Smooth muscle cell (in vitro differentiated cells): Measurements from ENCODE around the gene ODAD3. TPM values are rescaled to one million over a fixed set of nuclear protein-coding genes. Genes with fewer than 3 reads are reported as not detected.

ENCODE experiments used
- DNase-seq: peaks from one replicate; lab custom pipeline; 2025; ENCODE audit not compliant: unreplicated experiment; lab: John Stamatoyannopoulos, UW
- H2AFZ ChIP-seq: fragments of 200-600 bp; sonication (generic); 2 replicates; pipeline ENCODE4 v1.6.0; 2016; ENCODE audit warnings: antibody characterized with exemption, low read depth, mild to moderate bottlenecking
- H3F3A ChIP-seq: fragments of 200-600 bp; sonication (generic); 2 replicates; pipeline ENCODE4 v1.6.0; 2017; ENCODE audit warnings: antibody characterized with exemption, low read depth
- H3K27ac ChIP-seq: fragments of 200-600 bp; sonication (generic); 2 replicates; pipeline ENCODE4 v1.5.1; 2016; ENCODE audit warnings: low read depth, mild to moderate bottlenecking
- H3K27me3 ChIP-seq: fragments of 200-600 bp; sonication (generic); 2 replicates; pipeline ENCODE4 v1.6.1; 2016; ENCODE audit warnings: low read depth, mild to moderate bottlenecking
- H3K36me3 ChIP-seq: fragments of 200-600 bp; sonication (generic); 2 replicates; pipeline ENCODE4 v1.5.1; 2016; ENCODE audit warnings: low read depth
- H3K4me1 ChIP-seq: fragments of 200-600 bp; sonication (generic); 2 replicates; pipeline ENCODE4 v1.5.1; 2016; ENCODE audit warnings: low read depth
- H3K4me2 ChIP-seq: fragments of 200-600 bp; sonication (generic); 2 replicates; pipeline ENCODE4 v1.6.0; 2016; ENCODE audit warnings: mild to moderate bottlenecking
- H3K4me3 ChIP-seq: fragments of 200-600 bp; sonication (generic); 2 replicates; pipeline ENCODE4 v1.5.1; 2016; ENCODE audit warnings: mild to moderate bottlenecking
- H3K79me2 ChIP-seq: fragments of 200-600 bp; sonication (generic); 2 replicates; pipeline ENCODE4 v1.6.0; 2016; ENCODE audit warnings: low read depth, mild to moderate bottlenecking
- H3K9ac ChIP-seq: fragments of 200-600 bp; sonication (generic); 2 replicates; pipeline ENCODE4 v1.6.0; 2016; ENCODE audit warnings: low read depth
- H3K9me3 ChIP-seq: fragments of 200-600 bp; sonication (generic); replicated peaks from 2 replicates; pipeline ENCODE4 v1.5.1; 2016; ENCODE audit warnings: low read depth
- H4K20me1 ChIP-seq: fragments of 200-600 bp; sonication (generic); 2 replicates; pipeline ENCODE4 v1.6.0; 2016; ENCODE audit warnings: low read depth
- WGBS: methylation state at CpG from one replicate; pipeline ENCODE4 v1.1.7; 2016; ENCODE audit warnings: low lambda C conversion rate; 5-methylcytosine and 5-hydroxymethylcytosine counted together
- polyA plus RNA-seq: library from polyadenylated mRNA; unstranded; fragments of >200 nt; fragmentation: Nextera tagmentation; extraction: Ambion mirVana; gene quantifications from 2 replicates; pipeline ENCODE4 v1.2.1, GENCODE V29; 2016
- total RNA-seq: library from RNA; depleted of rRNA; stranded (reverse); fragments of >200 nt; gene quantifications from 2 replicates; pipeline ENCODE4 v1.2.3, GENCODE V29; 2014
- TF ChIP-seq, protein P1 (sequence below): fragments of 200-600 bp; sonication (generic); IDR thresholded peaks from 2 replicates; pipeline ENCODE4 v1.5.1; 2017; ENCODE audit warnings: borderline replicate concordance, mild to moderate bottlenecking, antibody characterized with exemption; ENCODE audit not compliant: insufficient read depth, poor library complexity, severe bottlenecking

ODAD3 gene
- total and polyA plus RNA-seq, 2 experiments from 2014 or later: 5.1 TPM; not detected in 1

DNA sequence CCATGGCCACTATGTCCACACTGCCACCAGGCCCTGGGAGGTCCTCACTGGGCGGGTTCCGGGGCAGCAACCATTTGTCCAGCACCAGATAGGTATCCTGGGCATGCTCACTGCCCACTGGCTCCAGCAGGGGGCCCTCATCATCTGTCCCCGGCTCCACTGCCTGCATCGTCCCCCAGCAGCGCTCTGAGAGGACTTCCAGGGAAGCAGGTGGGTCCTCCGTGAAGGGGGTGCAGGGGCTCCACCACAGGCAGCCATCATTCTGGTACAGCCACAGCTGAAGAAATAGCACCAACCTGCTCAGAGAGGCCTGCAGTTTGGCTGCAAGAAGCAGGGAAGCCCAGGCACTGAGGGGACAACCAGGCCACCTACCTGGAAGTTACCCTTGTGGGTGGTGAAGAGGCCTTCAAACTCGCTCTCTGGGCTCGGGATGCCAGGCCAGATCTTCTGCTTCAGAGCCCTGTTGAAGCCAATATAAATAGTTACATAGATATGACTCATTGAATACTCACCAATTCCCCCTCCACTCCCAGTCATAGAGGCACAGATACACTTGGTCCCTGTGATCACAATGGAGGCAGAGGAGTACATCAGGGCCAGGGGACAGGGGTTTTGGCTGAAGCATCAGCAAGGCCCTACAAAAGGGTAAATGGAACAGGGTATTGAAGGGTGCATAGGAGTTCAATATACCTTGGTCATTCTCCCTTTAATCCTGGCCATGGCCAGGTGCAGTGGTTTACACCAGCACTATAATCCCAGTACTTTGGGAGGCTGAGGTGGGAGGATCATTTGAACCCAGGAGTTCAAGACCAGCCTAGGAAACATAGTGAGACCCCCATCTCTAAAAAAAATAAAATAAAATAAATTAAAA lies 56.4 kb downstream of the ODAD3 start:
- Histone ChIP-seq H3K4me3 (no peak overlapping the region), H4K20me1 (peaks cover 3% of the 10 kb centered on the region), H3K79me2 (no peaks in the 10 kb centered on the region), H2AFZ (no peak overlapping the region), H3K4me2 (peak overlapping the region; percentile 35), H3K27me3 (no peaks in the 10 kb centered on the region), H3K4me1 (peaks cover 12% of the 10 kb centered on the region), H3K9ac (no peak overlapping the region), H3K9me3 (no peaks in the 10 kb centered on the region), H3K27ac (peak overlapping the region; percentile 53), H3F3A (peaks cover 11% of the 10 kb centered on the region), H3K36me3 (no peaks in the 10 kb centered on the region)
- DNase-seq: no peak
- TF ChIP-seq, protein P1, sequence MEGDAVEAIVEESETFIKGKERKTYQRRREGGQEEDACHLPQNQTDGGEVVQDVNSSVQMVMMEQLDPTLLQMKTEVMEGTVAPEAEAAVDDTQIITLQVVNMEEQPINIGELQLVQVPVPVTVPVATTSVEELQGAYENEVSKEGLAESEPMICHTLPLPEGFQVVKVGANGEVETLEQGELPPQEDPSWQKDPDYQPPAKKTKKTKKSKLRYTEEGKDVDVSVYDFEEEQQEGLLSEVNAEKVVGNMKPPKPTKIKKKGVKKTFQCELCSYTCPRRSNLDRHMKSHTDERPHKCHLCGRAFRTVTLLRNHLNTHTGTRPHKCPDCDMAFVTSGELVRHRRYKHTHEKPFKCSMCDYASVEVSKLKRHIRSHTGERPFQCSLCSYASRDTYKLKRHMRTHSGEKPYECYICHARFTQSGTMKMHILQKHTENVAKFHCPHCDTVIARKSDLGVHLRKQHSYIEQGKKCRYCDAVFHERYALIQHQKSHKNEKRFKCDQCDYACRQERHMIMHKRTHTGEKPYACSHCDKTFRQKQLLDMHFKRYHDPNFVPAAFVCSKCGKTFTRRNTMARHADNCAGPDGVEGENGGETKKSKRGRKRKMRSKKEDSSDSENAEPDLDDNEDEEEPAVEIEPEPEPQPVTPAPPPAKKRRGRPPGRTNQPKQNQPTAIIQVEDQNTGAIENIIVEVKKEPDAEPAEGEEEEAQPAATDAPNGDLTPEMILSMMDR: peak; percentile 43
- WGBS: 56% methylated on average over 8 of the region's 8 CpGs

DNA sequence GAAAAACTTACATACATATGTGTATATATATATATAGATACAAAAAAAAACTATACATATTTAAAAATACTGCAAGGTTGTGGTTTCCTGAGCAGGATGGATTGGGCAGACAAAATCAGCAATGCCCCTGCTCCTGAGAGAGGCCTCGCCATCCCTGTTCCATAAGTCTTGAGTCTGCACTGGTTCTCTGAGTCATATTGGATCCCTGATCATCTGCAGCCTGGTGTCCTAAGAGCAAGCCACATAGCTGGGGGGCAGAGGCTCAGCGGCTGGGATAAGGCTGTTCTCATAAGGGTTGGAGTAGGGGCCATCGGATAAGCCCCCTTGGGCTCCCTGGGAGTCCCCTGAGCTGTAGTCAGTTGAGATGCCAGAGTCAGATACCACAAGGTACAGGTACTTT lies 57.2 kb downstream of the ODAD3 start:
- TF ChIP-seq, protein P1: no peak
- DNase-seq: no peak
- Histone ChIP-seq H3K4me1 (peaks cover 12% of the 10 kb centered on the region), H4K20me1 (peaks cover 3% of the 10 kb centered on the region), H3K4me3 (no peak overlapping the region), H3K79me2 (no peaks in the 10 kb centered on the region), H3K27ac (peak overlapping the region; percentile 53), H3F3A (peaks cover 11% of the 10 kb centered on the region), H3K36me3 (no peaks in the 10 kb centered on the region), H3K27me3 (no peaks in the 10 kb centered on the region), H3K9ac (no peak overlapping the region), H3K9me3 (no peaks in the 10 kb centered on the region), H2AFZ (no peak overlapping the region), H3K4me2 (peak overlapping the region; percentile 35)
- 91% methylated on average over 3 of the region's 3 CpGs for WGBS

DNA sequence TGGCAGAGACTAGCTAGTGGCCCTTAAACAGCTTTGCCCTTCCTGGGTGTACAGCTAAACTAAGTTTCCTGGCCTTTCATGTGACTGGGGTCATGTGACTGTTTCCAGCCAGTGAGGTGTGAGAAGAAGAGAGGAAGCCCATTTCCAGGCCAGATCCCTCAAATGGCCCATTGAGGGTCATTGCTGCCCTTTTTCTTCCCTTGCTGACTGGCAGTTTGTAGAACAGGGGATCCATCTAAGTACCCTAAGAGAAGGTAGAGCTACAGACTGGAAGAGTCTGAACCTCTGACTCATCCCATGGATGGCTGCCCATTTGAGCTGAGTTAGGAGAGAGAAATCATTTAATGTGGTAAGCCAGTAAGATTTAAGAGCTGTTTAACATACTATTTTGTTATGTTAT lies 57.7 kb downstream of the ODAD3 start:
- TF ChIP-seq, protein P1: no peak
- Histone ChIP-seq H3F3A (peaks cover 11% of the 10 kb centered on the region), H2AFZ (no peak overlapping the region), H3K27me3 (no peaks in the 10 kb centered on the region), H3K4me2 (peak overlapping the region; percentile 35), H3K36me3 (no peaks in the 10 kb centered on the region), H3K27ac (peak overlapping the region; percentile 53), H3K9ac (no peak overlapping the region), H3K4me1 (peaks cover 12% of the 10 kb centered on the region), H4K20me1 (peaks cover 3% of the 10 kb centered on the region), H3K4me3 (no peak overlapping the region), H3K9me3 (no peaks in the 10 kb centered on the region), H3K79me2 (no peaks in the 10 kb centered on the region)
- no peak for DNase-seq
